A172 (cell line): ENCODE data around the gene BICD1. TPM values are rescaled to one million over a fixed set of nuclear protein-coding genes. Genes with fewer than 3 reads are reported as not detected.
A peak's percentile ranks its signal among the peaks of the same experiment; 100 is the strongest.
"Not testable (repeated sequence)": the region's sequence is repeated elsewhere in the genome, so short reads cannot be mapped to it uniquely, and the experiment has no call there.

Experiments used
- DNase-seq: peaks from one replicate; pipeline ENCODE4 v3.0.0-alpha.2; 2015; ENCODE audit warnings: low spot score
- total RNA-seq: library from RNA; depleted of rRNA; stranded (reverse); fragments of >200 nt; shearing (Covaris generic); gene quantifications from 2 replicates; pipeline ENCODE4 v1.2.3, GENCODE V29; 2014

BICD1 gene
- total RNA-seq, 1 experiment from 2014 or later, result 10.0 TPM

GRCh38 chr12:32145096-32145495, 38.4 kb downstream of the BICD1 start:
- DNase-seq, result no peak

- DNase-seq, result no peak
Measured at GRCh38 chr12:32146074-32146873, 39.6 kb downstream of the BICD1 start.

- no peak for DNase-seq
Measured at GRCh38 chr12:32148372-32148771, 41.7 kb downstream of the BICD1 start.

- no peak for DNase-seq
Measured at GRCh38 chr12:32149489-32149888, 42.8 kb downstream of the BICD1 start.

GRCh38 chr12:32151086-32151485, 44.4 kb downstream of the BICD1 start:
- no peak for DNase-seq

GRCh38 chr12:32151552-32151951, 44.9 kb downstream of the BICD1 start:
- DNase-seq, result no peak

- no peak for DNase-seq
Measured at GRCh38 chr12:32155041-32155440, 48.4 kb downstream of the BICD1 start.

- no peak for DNase-seq
Measured at GRCh38 chr12:32155961-32156529, 49.4 kb downstream of the BICD1 start.

- DNase-seq, result no peak
Measured at GRCh38 chr12:32158525-32158924, 51.9 kb downstream of the BICD1 start.

GRCh38 chr12:32159381-32159780, 52.7 kb downstream of the BICD1 start:
- DNase-seq, result no peak

- DNase-seq, result no peak
Measured at GRCh38 chr12:32159925-32160324, 53.3 kb downstream of the BICD1 start.

GRCh38 chr12:32161058-32161457, 54.4 kb downstream of the BICD1 start:
- no peak for DNase-seq

- DNase-seq, result peak; percentile 16
Measured at GRCh38 chr12:32163596-32163995, 56.9 kb downstream of the BICD1 start.

GRCh38 chr12:32166510-32166909, 59.9 kb downstream of the BICD1 start:
- no peak for DNase-seq

GRCh38 chr12:32170437-32170998, 63.9 kb downstream of the BICD1 start:
- no peak for DNase-seq

- DNase-seq, result no peak
Measured at GRCh38 chr12:32171211-32171610, 64.6 kb downstream of the BICD1 start.

GRCh38 chr12:32176606-32177005, 70.0 kb downstream of the BICD1 start:
- no peak for DNase-seq

GRCh38 chr12:32178341-32179010, 71.8 kb downstream of the BICD1 start:
- no peak for DNase-seq

GRCh38 chr12:32179011-32179395, 72.4 kb downstream of the BICD1 start:
- DNase-seq, result no peak

- no peak for DNase-seq
Measured at GRCh38 chr12:32181498-32182175, 75.0 kb downstream of the BICD1 start.

- DNase-seq, result peak; percentile 40
Measured at GRCh38 chr12:32183650-32184049, 77.0 kb downstream of the BICD1 start.

GRCh38 chr12:32187127-32187526, 80.5 kb downstream of the BICD1 start:
- DNase-seq, result not testable (repeated sequence)
